Spleen (tissue), 11 donors: ENCODE data around the gene RBMS3. TPM values are rescaled to one million over a fixed set of nuclear protein-coding genes. Genes with fewer than 3 reads are reported as not detected.

Experiments used
- DNase-seq: peaks from one replicate; pipeline ENCODE4 v3.0.0-alpha.2; 2020
- H3K27ac ChIP-seq, 8 donors: fragments of 200-600 bp; sonication (generic) in 7 of 8; 1 replicate in 4 of 8; 2 replicates in 4 of 8; pipeline versions ENCODE4 v1.5.0 to v1.8.0; 2016 to 2021; ENCODE audit warnings: inconsistent platforms in 4 of 8, mild to moderate bottlenecking in 4 of 8, moderate library complexity in 1 of 8
- H3K27me3 ChIP-seq, 7 donors: fragments of 200-600 bp; sonication (generic) in 6 of 7; replicated peaks in 1 of 7; 1 replicate in 4 of 7; 2 replicates in 3 of 7; pipeline versions ENCODE4 v1.5.0 to v1.8.0; 2016 to 2021; ENCODE audit warnings: inconsistent platforms in 3 of 7, mild to moderate bottlenecking in 1 of 7
- H3K36me3 ChIP-seq, 6 donors: fragments of 200-600 bp; sonication (generic) in 5 of 6; 1 replicate in 4 of 6; 2 replicates in 2 of 6; pipeline versions ENCODE4 v1.5.0 to v1.8.0; 2016 to 2021; ENCODE audit warnings: inconsistent platforms in 2 of 6
- H3K4me1 ChIP-seq, 6 donors: fragments of 200-600 bp; sonication (generic) in 5 of 6; 1 replicate in 3 of 6; 2 replicates in 3 of 6; pipeline versions ENCODE4 v1.5.0 to v1.8.0; 2016 to 2021; ENCODE audit warnings: inconsistent platforms in 3 of 6
- H3K4me3 ChIP-seq, 8 donors: fragments of 200-600 bp; sonication (generic) in 7 of 8; 1 replicate in 4 of 8; 2 replicates in 4 of 8; pipeline versions ENCODE4 v1.5.0 to v1.8.0; 2016 to 2021; ENCODE audit warnings: inconsistent platforms in 4 of 8, mild to moderate bottlenecking in 4 of 8, moderate library complexity in 2 of 8
- H3K9me3 ChIP-seq, 8 donors: fragments of 200-600 bp; sonication (generic) in 7 of 8; 1 replicate in 4 of 8; 2 replicates in 4 of 8; pipeline versions ENCODE4 v1.5.0 to v1.8.0; 2016 to 2021; ENCODE audit warnings: inconsistent platforms in 4 of 8
- CTCF ChIP-seq, 11 experiments: fragments of 200-600 bp in 7 of 11; fragments of 450-650 bp in 4 of 11; sonication (generic) in 4 of 11; IDR thresholded peaks in 8 of 11; conservative IDR thresholded peaks in 3 of 11; 1 replicate in 7 of 11; 2 replicates in 4 of 11; pipeline versions ENCODE4 v1.4.0 to v1.8.0; 2016 to 2021; ENCODE audit warnings: antibody characterized with exemption in 11 of 11, inconsistent platforms in 4 of 11, mild to moderate bottlenecking in 1 of 11
- POLR2A ChIP-seq, 3 donors: fragments of 450-650 bp; IDR thresholded peaks; one replicate each; pipeline ENCODE4 v1.5.1; 2017; ENCODE audit warnings: antibody characterized with exemption in 3 of 3, mild to moderate bottlenecking in 1 of 3
- POLR2AphosphoS5 ChIP-seq, 3 donors: sonication (generic); formaldehyde crosslinking; IDR thresholded peaks; one replicate each; pipeline ENCODE4 v1.5.1; 2017; ENCODE audit warnings: antibody characterized with exemption in 3 of 3
- WGBS, 5 donors: extraction: QIAGEN DNeasy Blood & Tissue Kit in 3 of 5; methylation state at CpG; one replicate each; pipeline versions ENCODE4 v1.1.5 to v1.1.7; 2013 to 2018; 5-methylcytosine and 5-hydroxymethylcytosine counted together
- intact Hi-C: fragments of 100-400 bp; cut with DNase I; formaldehyde crosslinking; loops from one replicate; pipeline ENCODE4 v1.15.0; 2023; ENCODE audit warnings: low total_unique reads
- polyA plus RNA-seq, 3 donors: library from polyadenylated mRNA; stranded (reverse); fragments of 200-250 nt; gene quantifications; one replicate each; pipeline ENCODE4 v1.2.1, GENCODE V29; 2013
- total RNA-seq, 7 donors: library from RNA; depleted of rRNA in 3 of 7; stranded (reverse); fragments of >200 nt in 3 of 7; fragmentation: NEBNext Ultra II Directional in 4 of 7; extraction: Animal tissue kit (Norgen Biotek cat#: 25700) in 4 of 7; gene quantifications; one replicate each; pipeline versions ENCODE4 v1.1.0 to v1.2.1, GENCODE V29; 2016 to 2021
- donor health status: healthy with polysubstance abuse.
- donor health status: DM: no; HTN: no; CAD: no; lungs with moderate emphysema.
- donor health status: DM: no; HTN: no; CAD: no.
- donor health status: Bipolar disorder and iron deficiency.
- donor health status: healthy.
- donor health status: DM: no; HTN: no; CAD: no.
- donor health status: DM: yes; HTN: yes; CAD: no.

Gene RBMS3
- total and polyA plus RNA-seq, 10 donors: 2.6 to 81.9 (median 52.5) TPM

GRCh38 chr3:29311795-29312194, 30.9 kb downstream of the RBMS3 start:
- no peak for DNase-seq
- no peak for TF ChIP-seq POLR2AphosphoS5 (IDR thresholded peaks at IDR 0.05)
- TF ChIP-seq CTCF (IDR thresholded peaks at IDR 0.05 in 8 of 11, conservative IDR thresholded peaks at IDR 0.05 in 3 of 11): no peak
- no peak for TF ChIP-seq POLR2A (IDR thresholded peaks at IDR 0.05)
- peak overlapping the region in 1 of 8 donors; percentile 28 for H3K27ac ChIP-seq
- H3K4me3 ChIP-seq: no peak overlapping the region
- intact Hi-C loops: no loop called here
- no peaks in the 10 kb centered on the region for H3K36me3 ChIP-seq
- WGBS, 5 donors: 74 to 85% (median 83%) methylated on average over 3 of the region's 3 CpGs
- H3K27me3 ChIP-seq: no peaks in the 10 kb centered on the region
- no peaks in the 10 kb centered on the region for H3K9me3 ChIP-seq
- peaks cover 0 to 23% (median 12%) of the 10 kb centered on the region in 6 donors for H3K4me1 ChIP-seq

- intact Hi-C loops: no loop called here
- no peak for DNase-seq
- H3K27ac ChIP-seq: peak overlapping the region in 1 of 8 donors; percentile 28
- no peaks in the 10 kb centered on the region for H3K36me3 ChIP-seq
- no peaks in the 10 kb centered on the region for H3K27me3 ChIP-seq
- H3K9me3 ChIP-seq: no peaks in the 10 kb centered on the region
- peaks cover 0 to 28% (median 13%) of the 10 kb centered on the region in 6 donors for H3K4me1 ChIP-seq
- no peak overlapping the region for H3K4me3 ChIP-seq
- WGBS, 5 donors: 95 to 100% (median 96%) methylated on average over 2 of the region's 2 CpGs
- TF ChIP-seq CTCF (IDR thresholded peaks at IDR 0.05 in 8 of 11, conservative IDR thresholded peaks at IDR 0.05 in 3 of 11) (no peak), POLR2A (IDR thresholded peaks at IDR 0.05) (no peak), POLR2AphosphoS5 (IDR thresholded peaks at IDR 0.05) (no peak)
These were observed 31.5 kb downstream of the RBMS3 start for GRCh38 chr3:29312395-29312794.

- TF ChIP-seq CTCF (IDR thresholded peaks at IDR 0.05 in 8 of 11, conservative IDR thresholded peaks at IDR 0.05 in 3 of 11) (no peak), POLR2A (IDR thresholded peaks at IDR 0.05) (no peak), POLR2AphosphoS5 (IDR thresholded peaks at IDR 0.05) (no peak)
- 38 to 52% (median 42%) methylated on average over 2 of the region's 2 CpGs for WGBS, 5 donors
- Histone ChIP-seq H3K36me3 (no peaks in the 10 kb centered on the region), H3K9me3 (no peaks in the 10 kb centered on the region), H3K27ac (peak overlapping the region in 1 of 8 donors; percentile 5), H3K27me3 (no peaks in the 10 kb centered on the region), H3K4me3 (no peak overlapping the region), H3K4me1 (peaks cover 0 to 31% (median 13%) of the 10 kb centered on the region in 6 donors)
- DNase-seq: no peak
- intact Hi-C loops: no loop called here
These were observed 32.1 kb downstream of the RBMS3 start for GRCh38 chr3:29312960-29313452.

GRCh38 chr3:29313981-29314726, 33.3 kb downstream of the RBMS3 start:
- WGBS, 5 donors: 30 to 43% (median 42%) methylated on average over 1 of the region's 1 CpG
- intact Hi-C loops: no loop called here
- Histone ChIP-seq H3K9me3 (no peaks in the 10 kb centered on the region), H3K27me3 (no peaks in the 10 kb centered on the region), H3K4me3 (no peak overlapping the region), H3K27ac (peak overlapping the region in 5 of 8 donors; percentile 5 to 23 (median 6)), H3K4me1 (peaks cover 0 to 31% (median 14%) of the 10 kb centered on the region in 6 donors), H3K36me3 (no peaks in the 10 kb centered on the region)
- no peak for TF ChIP-seq POLR2AphosphoS5 (IDR thresholded peaks at IDR 0.05)
- no peak for DNase-seq
